Dermis blood vessel endothelial cell (primary cell): ENCODE measurements around the gene FLG2. TPM values are rescaled to one million over a fixed set of nuclear protein-coding genes. Genes with fewer than 3 reads are reported as not detected.

ENCODE experiments used
- DNase-seq: peaks from one replicate; pipeline ENCODE4 v3.0.0; 2010
- total RNA-seq: library from RNA; depleted of rRNA; stranded (reverse); fragments of >200 nt; gene quantifications from 2 replicates; pipeline ENCODE4 v1.2.3, GENCODE V29; 2014

Gene FLG2
- not detected in 2 replicates for total RNA-seq

GRCh38 chr1:152359906-152360305, at the start of gene FLG2:
FLG2 (minus strand) TSS chr1:152360006; CDS start chr1:152358884, 1,122 bp downstream.
- no peak for DNase-seq

GRCh38 chr1:152408664-152409063, 48.9 kb upstream of the FLG2 start:
- DNase-seq = no peak

- peak; percentile 35 for DNase-seq
Observed at GRCh38 chr1:152398812-152399698, 39.2 kb upstream of the FLG2 start.

GRCh38 chr1:152397474-152397873, 37.7 kb upstream of the FLG2 start:
- peak; percentile 10 for DNase-seq

- DNase-seq = no peak
Observed at GRCh38 chr1:152394151-152394550, 34.3 kb upstream of the FLG2 start.

GRCh38 chr1:152392909-152393308, 33.1 kb upstream of the FLG2 start:
- no peak for DNase-seq

GRCh38 chr1:152388889-152389288, 29.1 kb upstream of the FLG2 start:
- DNase-seq = no peak

GRCh38 chr1:152386940-152387339, 27.1 kb upstream of the FLG2 start:
- no peak for DNase-seq

- DNase-seq = no peak
Observed at GRCh38 chr1:152380932-152381331, 21.1 kb upstream of the FLG2 start.

DNA sequence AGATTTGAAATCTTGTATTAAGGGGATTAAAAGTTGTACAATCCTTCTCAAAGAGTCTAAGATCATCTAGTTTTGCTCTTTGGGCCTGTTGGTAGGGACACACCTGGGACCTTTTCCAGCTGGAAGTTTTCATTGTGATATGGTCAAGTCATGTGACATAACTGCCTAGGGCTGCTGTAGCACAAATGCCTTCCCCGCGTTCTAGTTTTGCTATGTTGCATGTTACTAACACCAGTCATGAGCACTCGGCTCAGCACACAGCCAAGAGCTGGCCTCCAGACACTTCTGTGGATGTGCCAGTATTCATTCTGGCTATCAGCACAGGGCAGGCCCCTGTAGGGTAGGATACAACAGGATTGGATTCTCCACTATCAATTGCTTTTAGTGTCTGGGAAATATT, 14.6 kb upstream of the FLG2 start:
- no peak for DNase-seq

DNA sequence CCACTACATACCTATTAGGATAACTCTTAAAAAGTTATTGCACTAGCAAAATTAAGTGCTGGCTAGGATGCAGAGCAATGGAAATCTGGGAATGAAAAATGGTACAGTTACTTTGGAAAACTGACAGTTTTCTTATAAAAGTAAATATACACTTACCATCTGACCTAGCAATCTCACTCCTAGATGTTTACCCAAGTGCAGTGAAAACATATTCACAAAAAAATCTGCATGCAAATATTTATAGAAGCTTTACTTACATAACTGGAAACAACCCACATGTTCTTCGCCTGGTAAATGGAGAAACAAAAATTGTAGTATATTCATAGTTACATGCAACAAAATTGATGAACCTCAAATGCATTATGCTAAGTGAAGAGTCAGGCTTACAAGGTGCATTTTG, 12.9 kb upstream of the FLG2 start:
- no peak for DNase-seq

DNA sequence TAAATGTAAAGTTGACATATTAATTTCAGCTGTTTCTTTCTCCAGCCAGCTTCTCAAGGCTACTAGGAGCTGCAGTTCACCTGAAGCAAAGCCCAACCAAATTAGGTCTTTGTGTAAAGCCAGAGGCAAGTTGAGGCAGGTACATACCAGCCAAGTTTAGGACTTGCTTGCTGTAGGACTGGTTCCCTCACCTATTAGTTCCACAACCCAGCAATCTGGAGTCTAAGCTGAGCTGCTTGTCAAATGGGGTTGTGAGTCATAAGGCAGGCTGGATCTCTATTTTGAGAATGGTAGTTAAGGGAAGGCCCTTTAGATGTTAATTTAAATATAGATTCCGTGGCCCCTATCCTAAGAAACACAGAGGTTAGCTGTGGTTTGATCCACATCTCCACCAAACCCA, 7.6 kb upstream of the FLG2 start:
- DNase-seq = no peak

- no peak for DNase-seq
Observed at GRCh38 chr1:152356736-152357135, 3.1 kb downstream of the FLG2 start.

- no peak for DNase-seq
Observed at GRCh38 chr1:152349611-152350010, 10.2 kb downstream of the FLG2 start.

- peak; percentile 1 for DNase-seq
Observed at GRCh38 chr1:152348447-152348846, 11.4 kb downstream of the FLG2 start.

- peak; percentile 79 for DNase-seq
Observed at GRCh38 chr1:152347116-152347728, 12.6 kb downstream of the FLG2 start.

DNA sequence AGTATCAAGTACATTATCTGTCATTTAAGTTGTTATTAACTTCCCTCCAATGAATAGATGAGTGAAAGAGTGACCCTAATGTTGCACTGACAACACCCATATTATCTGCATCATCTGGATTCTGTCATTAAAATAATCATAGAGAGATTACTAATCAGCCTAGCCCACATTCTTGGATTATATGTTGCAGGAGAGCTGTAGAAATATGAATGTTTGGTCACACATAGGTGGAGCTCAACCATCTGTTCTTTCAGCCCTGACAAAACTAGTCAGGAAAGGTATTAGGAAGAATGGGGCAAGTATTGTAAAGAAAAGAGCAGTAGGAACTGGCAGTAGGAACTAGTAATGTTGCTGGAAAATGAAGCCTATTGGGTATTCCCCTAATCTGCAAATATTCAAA, 15.4 kb downstream of the FLG2 start:
- DNase-seq = no peak

DNA sequence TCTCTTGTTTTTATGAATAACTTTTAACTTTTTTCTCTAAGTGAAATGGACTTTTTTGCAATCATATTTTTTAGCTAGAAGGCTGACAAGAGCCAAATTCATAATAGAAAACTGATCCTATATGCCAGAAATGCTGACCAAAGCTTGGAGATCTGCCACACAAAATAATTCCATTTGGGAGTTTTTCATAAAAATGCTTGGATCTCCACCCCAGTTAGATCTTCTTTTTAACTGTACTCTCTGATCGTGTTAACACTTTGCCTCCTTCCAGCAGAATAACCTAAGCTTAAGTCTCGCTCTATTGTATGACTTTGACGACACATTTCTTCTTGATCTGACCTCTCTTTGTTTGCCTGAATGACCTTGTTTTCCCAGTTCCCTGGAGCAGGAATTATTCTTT, 16.8 kb downstream of the FLG2 start:
- DNase-seq = peak; percentile 25

- no peak for DNase-seq
Observed at GRCh38 chr1:152335399-152335798, 24.4 kb downstream of the FLG2 start.

GRCh38 chr1:152328801-152329391, 30.9 kb downstream of the FLG2 start:
- DNase-seq = no peak

GRCh38 chr1:152325111-152325510, 34.7 kb downstream of the FLG2 start, which contains the start of gene FLG:
FLG (minus strand) TSS chr1:152325239; CDS start chr1:152315456, 9,783 bp downstream.
- no peak for DNase-seq

GRCh38 chr1:152313970-152314369, 45.8 kb downstream of the FLG2 start:
- no peak for DNase-seq

DNA sequence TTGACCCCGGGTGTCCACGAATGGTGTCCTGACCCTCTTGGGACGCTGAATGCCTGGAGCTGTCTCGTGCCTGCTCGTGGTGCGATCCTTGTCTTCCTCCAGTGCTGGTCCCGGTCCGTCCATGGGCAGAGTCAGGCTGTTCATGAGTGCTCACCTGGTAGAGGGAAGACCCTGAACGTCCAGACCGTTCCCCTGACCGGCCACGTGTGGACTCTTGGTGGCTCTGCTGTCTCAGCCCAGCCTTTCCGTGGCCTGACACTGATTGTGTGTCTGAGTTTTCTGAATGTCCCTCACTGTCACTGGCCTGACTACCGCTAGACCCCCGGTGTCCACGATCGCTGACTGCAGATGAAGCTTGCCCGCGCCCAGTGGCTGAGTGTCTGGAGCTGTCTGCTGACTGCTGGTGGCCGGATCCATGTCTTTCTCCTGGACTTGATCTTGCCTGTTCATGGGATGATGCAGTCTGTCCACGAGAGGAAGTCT, 46.4 kb downstream of the FLG2 start:
- no peak for DNase-seq
